Astrocyte (in vitro differentiated cells and primary cell): ENCODE results near the gene CSF1. TPM values are rescaled to one million over a fixed set of nuclear protein-coding genes. Genes with fewer than 3 reads are reported as not detected.

Experiments
- DNase-seq: peaks from one replicate; pipeline ENCODE4 v3.0.0-alpha.2; 2010; ENCODE audit warnings: low read depth
- FAIRE-seq: peaks from 2 replicates; lab custom pipeline; 2011; peaks lifted over from hg19 to GRCh38; lab: Jason Lieb, UNC
- H2AFZ ChIP-seq: 2 replicates; pipeline ENCODE4 v1.6.0; 2012; ENCODE audit warnings: low read depth, low read length, inconsistent platforms
- H3K27ac ChIP-seq: 2 replicates; pipeline ENCODE4 v1.5.1; 2011; ENCODE audit warnings: low read depth, low read length, inconsistent platforms
- H3K27me3 ChIP-seq: 2 replicates; pipeline ENCODE4 v1.6.0; 2011; ENCODE audit warnings: low read length, inconsistent platforms; ENCODE audit not compliant: insufficient read depth
- H3K36me3 ChIP-seq: 2 replicates; pipeline ENCODE4 v1.5.1; 2011; ENCODE audit warnings: low read length, inconsistent platforms; ENCODE audit not compliant: insufficient read depth
- H3K4me1 ChIP-seq: 2 replicates; pipeline ENCODE4 v1.5.1; 2011; ENCODE audit warnings: low read length, inconsistent platforms; ENCODE audit not compliant: insufficient read depth
- H3K4me2 ChIP-seq: 2 replicates; pipeline ENCODE4 v1.6.0; 2012; ENCODE audit warnings: low read length, inconsistent platforms
- H3K4me3 ChIP-seq: 2 replicates; pipeline ENCODE4 v1.5.1; 2011; ENCODE audit warnings: low read depth, mild to moderate bottlenecking, low read length, inconsistent platforms; ENCODE audit not compliant: insufficient read depth
- H3K79me2 ChIP-seq: 2 replicates; pipeline ENCODE4 v1.6.0; 2012; ENCODE audit warnings: mild to moderate bottlenecking, low read length, inconsistent platforms; ENCODE audit not compliant: insufficient read depth
- H3K9ac ChIP-seq: 2 replicates; pipeline ENCODE4 v1.6.0; 2012; ENCODE audit warnings: mild to moderate bottlenecking, low read length, inconsistent platforms
- H3K9me3 ChIP-seq: 2 replicates; pipeline ENCODE4 v1.5.1; 2012; ENCODE audit warnings: low read depth, mild to moderate bottlenecking, low read length, inconsistent platforms; ENCODE audit not compliant: insufficient read depth
- H4K20me1 ChIP-seq: 2 replicates; pipeline ENCODE4 v1.6.0; 2012; ENCODE audit warnings: low read length, inconsistent platforms; ENCODE audit not compliant: insufficient read depth
- H3K27ac Mint-ChIP-seq: one replicate; pipeline ENCODE4 v1.8.0; 2021; ENCODE audit warnings: mild to moderate bottlenecking, mixed read lengths; ENCODE audit not compliant: unreplicated experiment
- H3K27me3 Mint-ChIP-seq: one replicate; pipeline ENCODE4 v1.8.0; 2021; ENCODE audit warnings: low read depth, mixed read lengths; ENCODE audit not compliant: unreplicated experiment
- H3K36me3 Mint-ChIP-seq: one replicate; pipeline ENCODE4 v1.8.0; 2021; ENCODE audit warnings: low read depth, mixed read lengths; ENCODE audit not compliant: unreplicated experiment
- H3K4me1 Mint-ChIP-seq: one replicate; pipeline ENCODE4 v1.8.0; 2021; ENCODE audit warnings: low read depth, mixed read lengths; ENCODE audit not compliant: unreplicated experiment
- H3K4me3 Mint-ChIP-seq: one replicate; pipeline ENCODE4 v1.8.0; 2021; ENCODE audit warnings: mild to moderate bottlenecking, moderate library complexity, mixed read lengths; ENCODE audit not compliant: unreplicated experiment
- H3K9me3 Mint-ChIP-seq: one replicate; pipeline ENCODE4 v1.8.0; 2021; ENCODE audit warnings: mild to moderate bottlenecking, mixed read lengths; ENCODE audit not compliant: unreplicated experiment
- EZH2 ChIP-seq: IDR thresholded peaks from 2 replicates; pipeline ENCODE4 v1.6.1; 2012; ENCODE audit warnings: mild to moderate bottlenecking, low read length, inconsistent platforms; ENCODE audit not compliant: insufficient read depth
- total RNA-seq: library from RNA; stranded (reverse); gene quantifications from 2 replicates; pipeline ENCODE4 v1.2.1, GENCODE V29; 2021
- TF ChIP-seq, protein P1 (sequence below): IDR thresholded peaks from 2 replicates; pipeline ENCODE4 v1.5.1; 2011; ENCODE audit warnings: low read depth, mild to moderate bottlenecking, inconsistent platforms, low read length, moderate library complexity; ENCODE audit not compliant: insufficient read depth

Gene CSF1
- total RNA-seq, 1 donor from 2014 or later = 12.3 TPM

DNA sequence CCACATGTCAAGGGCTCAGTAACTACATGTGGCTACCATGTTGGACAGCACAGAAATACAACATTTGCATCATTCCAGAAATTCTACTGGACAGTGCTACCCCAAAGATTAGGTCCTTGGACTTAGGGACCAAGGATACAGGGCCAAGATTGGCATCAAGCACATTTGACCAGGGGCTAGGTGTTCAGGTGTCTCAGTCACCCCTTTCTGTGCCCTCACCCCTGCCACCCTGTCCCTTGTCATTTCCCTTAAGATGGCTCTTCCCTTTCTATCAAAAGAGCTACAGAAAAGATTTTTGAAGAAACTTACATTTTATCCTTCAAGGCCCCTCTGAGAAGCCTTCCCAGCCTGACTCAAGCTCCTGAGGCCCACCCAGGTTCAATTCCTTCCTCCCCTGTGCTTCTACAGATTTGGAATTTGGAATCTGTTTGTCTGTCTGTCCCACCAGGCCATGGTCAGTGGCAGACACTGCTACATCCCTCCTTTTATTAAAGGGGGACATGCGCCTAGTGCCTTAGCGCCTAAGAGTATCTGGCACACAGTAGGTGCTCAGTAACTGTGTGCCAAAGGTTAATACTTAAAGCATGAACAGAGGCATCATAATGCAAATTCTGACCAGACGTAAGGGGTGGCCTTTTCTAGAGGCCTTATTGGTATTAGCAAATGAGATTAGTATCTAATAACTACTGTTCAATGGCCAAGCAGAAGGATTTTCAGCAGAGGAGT lies 21.4 kb downstream of the CSF1 start:
- no peaks in the 10 kb centered on the region for H3K9me3 ChIP-seq
- TF ChIP-seq EZH2 = no peak
- TF ChIP-seq, protein P1, sequence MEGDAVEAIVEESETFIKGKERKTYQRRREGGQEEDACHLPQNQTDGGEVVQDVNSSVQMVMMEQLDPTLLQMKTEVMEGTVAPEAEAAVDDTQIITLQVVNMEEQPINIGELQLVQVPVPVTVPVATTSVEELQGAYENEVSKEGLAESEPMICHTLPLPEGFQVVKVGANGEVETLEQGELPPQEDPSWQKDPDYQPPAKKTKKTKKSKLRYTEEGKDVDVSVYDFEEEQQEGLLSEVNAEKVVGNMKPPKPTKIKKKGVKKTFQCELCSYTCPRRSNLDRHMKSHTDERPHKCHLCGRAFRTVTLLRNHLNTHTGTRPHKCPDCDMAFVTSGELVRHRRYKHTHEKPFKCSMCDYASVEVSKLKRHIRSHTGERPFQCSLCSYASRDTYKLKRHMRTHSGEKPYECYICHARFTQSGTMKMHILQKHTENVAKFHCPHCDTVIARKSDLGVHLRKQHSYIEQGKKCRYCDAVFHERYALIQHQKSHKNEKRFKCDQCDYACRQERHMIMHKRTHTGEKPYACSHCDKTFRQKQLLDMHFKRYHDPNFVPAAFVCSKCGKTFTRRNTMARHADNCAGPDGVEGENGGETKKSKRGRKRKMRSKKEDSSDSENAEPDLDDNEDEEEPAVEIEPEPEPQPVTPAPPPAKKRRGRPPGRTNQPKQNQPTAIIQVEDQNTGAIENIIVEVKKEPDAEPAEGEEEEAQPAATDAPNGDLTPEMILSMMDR = no peak
- Mint-ChIP-seq H3K27me3 (peaks cover 5% of the 10 kb centered on the region), H3K27ac (no peak overlapping the region), H3K9me3 (peaks cover 5% of the 10 kb centered on the region), H3K36me3 (peaks cover 7% of the 10 kb centered on the region), H3K4me3 (no peak overlapping the region), H3K4me1 (peaks cover 32% of the 10 kb centered on the region)
- no peak for DNase-seq
- H2AFZ ChIP-seq = no peak overlapping the region
- H3K27ac ChIP-seq = no peak overlapping the region
- peaks cover 33% of the 10 kb centered on the region for H3K4me1 ChIP-seq
- H3K79me2 ChIP-seq = no peaks in the 10 kb centered on the region
- H3K4me2 ChIP-seq = no peak overlapping the region
- FAIRE-seq = no peak
- H3K9ac ChIP-seq = no peak overlapping the region
- no peaks in the 10 kb centered on the region for H3K27me3 ChIP-seq
- H3K36me3 ChIP-seq = no peaks in the 10 kb centered on the region
- H4K20me1 ChIP-seq = no peaks in the 10 kb centered on the region
- no peak overlapping the region for H3K4me3 ChIP-seq

DNA sequence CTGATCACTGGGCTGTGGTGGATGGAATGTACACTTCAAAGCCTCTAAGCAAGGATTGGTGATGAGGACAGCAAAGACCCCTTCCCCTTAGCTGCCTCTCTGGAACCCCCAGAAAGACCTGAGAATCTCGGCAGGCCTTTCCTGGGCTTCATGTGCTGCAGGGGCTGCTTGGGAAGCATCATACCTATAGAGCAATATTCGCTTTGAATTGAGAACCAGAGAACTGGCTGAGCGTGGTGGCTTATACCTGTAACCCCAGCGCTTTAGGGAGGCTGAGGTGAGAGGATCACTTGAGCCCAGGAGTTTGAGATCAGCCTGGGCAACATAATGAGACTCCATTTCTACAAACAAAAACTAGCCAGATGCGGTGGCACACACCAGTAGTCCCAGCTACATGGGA lies 22.0 kb downstream of the CSF1 start:
- H4K20me1 ChIP-seq = no peaks in the 10 kb centered on the region
- H3K27me3 Mint-ChIP-seq = peaks cover 5% of the 10 kb centered on the region

More for the DNA sequence above, 22.0 kb downstream of the CSF1 start:
- DNase-seq (no peak), FAIRE-seq (no peak)
- H3K27me3 ChIP-seq = no peaks in the 10 kb centered on the region
- H3K9ac ChIP-seq = no peak overlapping the region
- Mint-ChIP-seq H3K27ac (no peak overlapping the region), H3K36me3 (peaks cover 2% of the 10 kb centered on the region), H3K9me3 (peaks cover 4% of the 10 kb centered on the region), H3K4me3 (no peak overlapping the region), H3K4me1 (peaks cover 29% of the 10 kb centered on the region)
- H3K36me3 ChIP-seq = no peaks in the 10 kb centered on the region
- no peaks in the 10 kb centered on the region for H3K79me2 ChIP-seq
- no peak overlapping the region for H3K4me2 ChIP-seq
- no peak overlapping the region for H3K27ac ChIP-seq
- peaks cover 2% of the 10 kb centered on the region for H3K9me3 ChIP-seq
- H3K4me3 ChIP-seq = no peak overlapping the region
- H2AFZ ChIP-seq = no peak overlapping the region
- no peak for TF ChIP-seq EZH2
- TF ChIP-seq, protein P1 = no peak
- peaks cover 30% of the 10 kb centered on the region for H3K4me1 ChIP-seq
